K562 (cell line): ENCODE data around the gene ADAMTSL3. TPM values are rescaled to one million over a fixed set of nuclear protein-coding genes. Genes with fewer than 3 reads are reported as not detected.

ENCODE experiments used
- ATAC-seq: fragments of 200-7000 bp; cut with Tn5 transposase; 3 replicates; pipeline ENCODE4 v1.9.1; 2020; ENCODE audit warnings: moderate library complexity
- BruUV-seq: library from RNA; stranded (reverse); fragments of 400-500 nt; replicated peaks from 2 replicates; lab custom pipeline; 2021; lab: Mats Ljungman, UMichigan
- CTCF ChIA-PET: fragments of 300-600 bp; formaldehyde crosslinking; extraction: SDS; loops from one replicate; lab custom pipeline; 2021; ENCODE audit warnings: low intra/inter-chr PET ratio; lab: Yijun Ruan, JAX
- POLR2A ChIA-PET: fragments of 300-600, 350-650 bp; sonication (Branson Sonifier 250); formaldehyde crosslinking; extraction: SDS; loops from one replicate; lab custom pipeline; 2021; ENCODE audit warnings: antibody characterized with exemption, inconsistent platforms; lab: Yijun Ruan, JAX
- DNase-seq, 4 experiments: peaks; one replicate each; pipeline versions ENCODE4 v3.0.0 to v3.0.0-alpha.2; 2011 to 2018; ENCODE audit warnings: low spot score in 3 of 4, mixed read lengths in 3 of 4; ENCODE audit errors: extremely low read depth in 1 of 4
- FAIRE-seq: peaks from 2 replicates; lab custom pipeline; 2011; peaks lifted over from hg19 to GRCh38; lab: Jason Lieb, UNC
- H2AFZ ChIP-seq: 2 replicates; pipeline ENCODE4 v1.6.0; 2011; ENCODE audit warnings: low read depth, low read length, control low read depth, inconsistent platforms
- H3K27ac ChIP-seq: fragments of 200-600 bp; 3 replicates; pipeline ENCODE4 v1.8.0; 2011; ENCODE audit warnings: low read depth, mild to moderate bottlenecking, control low read depth, inconsistent platforms, low read length, moderate library complexity, mixed read lengths; ENCODE audit errors: extremely low read depth
- H3K27me3 ChIP-seq, 2 experiments: fragments of 300-600 bp in 1 of 2; 2 replicates in 1 of 2; 3 replicates in 1 of 2; pipeline versions ENCODE4 v1.6.0 to v1.8.0; 2011; ENCODE audit warnings: inconsistent platforms in 2 of 2, low read length in 2 of 2, mild to moderate bottlenecking in 1 of 2, mixed read lengths in 1 of 2, moderate library complexity in 1 of 2; ENCODE audit not compliant: control insufficient read depth in 2 of 2, insufficient read depth in 2 of 2
- H3K36me3 ChIP-seq: fragments of 300-600 bp; 3 replicates; pipeline ENCODE4 v1.8.0; 2011; ENCODE audit warnings: mild to moderate bottlenecking, low read length, inconsistent platforms; ENCODE audit not compliant: control insufficient read depth, insufficient read depth
- H3K4me1 ChIP-seq, 2 experiments: fragments of 200-600 bp in 1 of 2; replicated peaks in 1 of 2; 2 replicates in 1 of 2; 3 replicates in 1 of 2; pipeline versions ENCODE4 v1.5.1 to v1.8.0; 2011; ENCODE audit warnings: inconsistent platforms in 2 of 2, low read length in 2 of 2, mild to moderate bottlenecking in 1 of 2, mixed read lengths in 1 of 2, moderate library complexity in 1 of 2; ENCODE audit not compliant: control insufficient read depth in 2 of 2, insufficient read depth in 2 of 2
- H3K4me2 ChIP-seq: 2 replicates; pipeline ENCODE4 v1.6.1; 2011; ENCODE audit warnings: low read length, control low read depth, inconsistent platforms, mixed read lengths; ENCODE audit not compliant: insufficient read depth
- H3K4me3 ChIP-seq: fragments of 200-600 bp; sonication (generic), shearing (Covaris generic); 2 replicates; pipeline ENCODE4 v1.5.1; 2016; ENCODE audit warnings: control low read depth, inconsistent platforms
- H3K79me2 ChIP-seq: fragments of 200-600 bp; 3 replicates; pipeline ENCODE4 v1.8.0; 2011; ENCODE audit warnings: low read length, inconsistent platforms; ENCODE audit not compliant: control insufficient read depth, insufficient read depth
- H3K9ac ChIP-seq, 2 experiments: 2 replicates each; pipeline versions ENCODE4 v1.6.0 to v1.6.1; 2011; ENCODE audit warnings: low read depth in 2 of 2, low read length in 2 of 2, control low read depth in 1 of 2, inconsistent platforms in 1 of 2, mild to moderate bottlenecking in 1 of 2, mixed read lengths in 1 of 2; ENCODE audit not compliant: insufficient read depth in 1 of 2
- H3K9me1 ChIP-seq: one replicate; pipeline ENCODE4 v1.6.0; 2011; ENCODE audit warnings: inconsistent platforms, mild to moderate bottlenecking, low read length, moderate library complexity; ENCODE audit not compliant: control insufficient read depth, insufficient read depth
- H3K9me3 ChIP-seq: replicated peaks from 2 replicates; pipeline ENCODE4 v1.5.1; 2011; ENCODE audit warnings: low read depth, low read length, inconsistent platforms; ENCODE audit not compliant: control insufficient read depth, insufficient read depth
- H4K20me1 ChIP-seq: replicated peaks from 2 replicates; pipeline ENCODE4 v1.6.1; 2011; ENCODE audit warnings: low read length, inconsistent platforms, mixed read lengths; ENCODE audit not compliant: control insufficient read depth, insufficient read depth
- ELK3 ChIP-seq: fragments of 450-650 bp; formaldehyde crosslinking; IDR thresholded peaks from 2 replicates; pipeline ENCODE4 v1.4.0; 2020; ENCODE audit warnings: mild to moderate bottlenecking
- KAT2B ChIP-seq: IDR thresholded peaks from one replicate; pipeline ENCODE4 v1.6.1; 2012; ENCODE audit warnings: low read depth, mild to moderate bottlenecking, control low read depth, inconsistent platforms, low read length, moderate library complexity
- MXD1 ChIP-seq: fragments of 250-450 bp; sonication (Bioruptor Pico); IDR thresholded peaks from 2 replicates; pipeline ENCODE4 v1.8.0; 2021; ENCODE audit warnings: borderline replicate concordance, mild to moderate bottlenecking, moderate library complexity; ENCODE audit not compliant: poor library complexity, severe bottlenecking
- ZBTB49 ChIP-seq: sonication (generic); formaldehyde crosslinking; IDR thresholded peaks from 2 replicates; pipeline ENCODE4 v1.8.0; 2022; ENCODE audit warnings: missing genetic modification reagents, mild to moderate bottlenecking, borderline replicate concordance
- ZNF699 ChIP-seq: fragments of 250-450 bp; sonication (Bioruptor Pico); IDR thresholded peaks from 2 replicates; pipeline ENCODE4 v1.8.0; 2021; ENCODE audit warnings: mild to moderate bottlenecking, moderate library complexity; ENCODE audit not compliant: insufficient replicate concordance
- WGBS: fragments of 100-300 bp; shearing (Covaris generic); methylation state at CpG from one replicate; pipeline ENCODE4 v1.1.6; 2016; ENCODE audit warnings: low coverage, mixed read lengths; ENCODE audit not compliant: insufficient coverage; ENCODE audit errors: missing lambda C conversion rate; 5-methylcytosine and 5-hydroxymethylcytosine counted together
- in situ Hi-C: fragments of 300-500 bp; cut with MboI; formaldehyde crosslinking; loops from 4 replicates; pipeline ENCODE4 v1.15.0; 2018; ENCODE audit warnings: inconsistent platforms, mixed read lengths
- intact Hi-C: fragments of 100-400 bp; cut with micrococcal nuclease; formaldehyde crosslinking; loops from 2 replicates; pipeline ENCODE4 v1.14.2; 2022
- polyA plus RNA-seq, 8 experiments: library from polyadenylated mRNA; depleted of rRNA in 4 of 8; stranded (reverse) in 5 of 8; unstranded in 3 of 8; fragments of >200 nt; fragmentation: Nextera tagmentation in 2 of 8; fragmentation: Illumina TruSeq in 1 of 8; extraction: Ambion mirVana in 2 of 8; extraction: Trizol in 1 of 8; gene quantifications; 2 replicates each; pipeline versions ENCODE4 v1.2.1 to v1.2.3, GENCODE V29; 2011 to 2014; ENCODE audit warnings: inconsistent platforms in 1 of 8, missing spikeins in 1 of 8
- total RNA-seq, 7 experiments: library from RNA; depleted of rRNA in 6 of 7; stranded (reverse); fragments of >200 nt in 6 of 7; fragmentation: Illumina TruSeq in 2 of 7; extraction: Trizol in 2 of 7; gene quantifications; 2 replicates each; pipeline versions ENCODE4 v1.2.1 to v1.2.3, GENCODE V29; 2011 to 2021; ENCODE audit warnings: low replicate concordance in 1 of 7

ADAMTSL3 gene
- total and polyA plus RNA-seq, 9 of the 15 experiments (the other 6 are each of a cell fraction or from before 2014, with no cell fraction given): 0.01 to 0.18 (median 0.07) TPM; not detected in 3

GRCh38 chr15:83815506-83815905, 161.6 kb downstream of the ADAMTSL3 start:
- in situ Hi-C loops (no loop called here), intact Hi-C loops (no loop called here)
- no peaks in the 10 kb centered on the region for H3K4me1 ChIP-seq
- no TSS peak for BruUV-seq
- no peak overlapping the region for H3K4me3 ChIP-seq
- H2AFZ ChIP-seq: no peak overlapping the region
- WGBS: 0% methylated on average over 2 of the region's 2 CpGs
- no peaks in the 10 kb centered on the region for H3K79me2 ChIP-seq
- no peak overlapping the region for H3K27ac ChIP-seq
- CTCF ChIA-PET: no interaction called here
- TF ChIP-seq ELK3: no peak
- no peak for TF ChIP-seq KAT2B
- TF ChIP-seq ZBTB49: no peak
- no peak for TF ChIP-seq ZNF699 (CRISPR knock-in tag)
- TF ChIP-seq MXD1: no peak
- H3K9ac ChIP-seq: no peak overlapping the region
- H3K9me1 ChIP-seq: no peaks in the 10 kb centered on the region
- ATAC-seq (no peak), FAIRE-seq (no peak), DNase-seq (no peak)
- H3K36me3 ChIP-seq: no peaks in the 10 kb centered on the region
- no peaks in the 10 kb centered on the region for H4K20me1 ChIP-seq
- POLR2A ChIA-PET: no interaction called here
- no peaks in the 10 kb centered on the region for H3K9me3 ChIP-seq
- no peak overlapping the region for H3K4me2 ChIP-seq
- H3K27me3 ChIP-seq: peaks cover 0 to 7% of the 10 kb centered on the region in 2 experiments; a peak in 1 of 5 replicates
